ENCODE results near the gene CD93.

Gene CD93

GRCh38 chr20:23125159-23125558 is 39.0 kb upstream of the CD93 start:
- no peaks in the 10 kb centered on the region for H3K36me3 Mint-ChIP-seq
- ATAC-seq (ENCODE audit: low read depth): no peak

DNA sequence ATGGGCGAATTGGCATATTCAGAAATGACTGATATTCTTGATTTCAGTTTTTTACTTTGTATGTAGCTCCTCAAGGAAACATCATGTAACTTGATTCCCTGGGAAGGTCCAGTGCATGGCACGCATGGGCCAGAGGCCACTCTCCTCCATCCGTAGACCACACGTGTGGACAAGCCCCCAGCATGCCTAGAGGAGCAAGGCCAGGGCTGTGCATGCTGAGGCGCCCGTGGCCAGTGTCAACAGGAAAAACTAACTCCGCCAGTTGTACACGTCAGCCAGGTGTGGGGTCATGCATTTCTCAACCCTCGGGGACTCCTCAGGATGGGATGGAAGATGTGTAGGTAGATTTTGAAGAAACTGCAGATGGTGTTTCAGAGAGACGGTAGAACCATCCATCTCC is 37.8 kb upstream of the CD93 start:
- no peak for ATAC-seq (ENCODE audit: low read depth)
- Mint-ChIP-seq H3K4me1 (peaks cover 3% of the 10 kb centered on the region), H3K27ac (no peak overlapping the region), H3K36me3 (no peaks in the 10 kb centered on the region), H3K27me3 (peaks cover 16% of the 10 kb centered on the region), H3K9me3 (no peaks in the 10 kb centered on the region), H3K4me3 (no peak overlapping the region)
- DNase-seq (ENCODE audit: low spot score in 2 of 2): no peak

More at GRCh38 chr20:23125159-23125558, 39.0 kb upstream of the CD93 start:
- no peak overlapping the region for H3K4me3 Mint-ChIP-seq
- H3K27me3 Mint-ChIP-seq: peaks cover 9% of the 10 kb centered on the region
- DNase-seq (ENCODE audit: low spot score in 2 of 2): no peak
- no peaks in the 10 kb centered on the region for H3K4me1 Mint-ChIP-seq
- no peaks in the 10 kb centered on the region for H3K9me3 Mint-ChIP-seq
- H3K27ac Mint-ChIP-seq: no peak overlapping the region

GRCh38 chr20:23122796-23123655 is 36.9 kb upstream of the CD93 start:
- DNase-seq (ENCODE audit: low spot score in 2 of 2) (no peak), ATAC-seq (ENCODE audit: low read depth) (no peak)
- H3K4me1 Mint-ChIP-seq: peaks cover 3% of the 10 kb centered on the region
- H3K27ac Mint-ChIP-seq: no peak overlapping the region
- peaks cover 18% of the 10 kb centered on the region for H3K27me3 Mint-ChIP-seq
- no peak overlapping the region for H3K4me3 Mint-ChIP-seq
- no peaks in the 10 kb centered on the region for H3K36me3 Mint-ChIP-seq
- no peaks in the 10 kb centered on the region for H3K9me3 Mint-ChIP-seq

- ATAC-seq (ENCODE audit: low read depth) (no peak), DNase-seq (ENCODE audit: low spot score in 2 of 2) (no peak)
- Mint-ChIP-seq H3K9me3 (no peaks in the 10 kb centered on the region), H3K4me3 (no peak overlapping the region), H3K27ac (no peak overlapping the region), H3K36me3 (no peaks in the 10 kb centered on the region), H3K27me3 (peaks cover 20% of the 10 kb centered on the region), H3K4me1 (peaks cover 3% of the 10 kb centered on the region)
These were observed 36.2 kb upstream of the CD93 start for GRCh38 chr20:23122321-23122720.

GRCh38 chr20:23121751-23122320 is 35.7 kb upstream of the CD93 start:
- no peaks in the 10 kb centered on the region for H3K36me3 Mint-ChIP-seq
- H3K9me3 Mint-ChIP-seq: no peaks in the 10 kb centered on the region
- peaks cover 17% of the 10 kb centered on the region for H3K27me3 Mint-ChIP-seq
- H3K4me1 Mint-ChIP-seq: peaks cover 3% of the 10 kb centered on the region
- no peak for DNase-seq (ENCODE audit: low spot score in 2 of 2)
- no peak overlapping the region for H3K27ac Mint-ChIP-seq
- H3K4me3 Mint-ChIP-seq: no peak overlapping the region
- no peak for ATAC-seq (ENCODE audit: low read depth)

GRCh38 chr20:23120936-23121750 is 35.0 kb upstream of the CD93 start:
- no peaks in the 10 kb centered on the region for H3K36me3 Mint-ChIP-seq
- no peak for ATAC-seq (ENCODE audit: low read depth)
- peaks cover 17% of the 10 kb centered on the region for H3K27me3 Mint-ChIP-seq
- no peak overlapping the region for H3K27ac Mint-ChIP-seq
- no peaks in the 10 kb centered on the region for H3K9me3 Mint-ChIP-seq
- no peak for DNase-seq (ENCODE audit: low spot score in 2 of 2)
- H3K4me3 Mint-ChIP-seq: no peak overlapping the region
- H3K4me1 Mint-ChIP-seq: peaks cover 3% of the 10 kb centered on the region

- H3K36me3 Mint-ChIP-seq: no peaks in the 10 kb centered on the region
- no peak overlapping the region for H3K4me3 Mint-ChIP-seq
- peaks cover 3% of the 10 kb centered on the region for H3K4me1 Mint-ChIP-seq
- DNase-seq (ENCODE audit: low spot score in 2 of 2) (no peak), ATAC-seq (ENCODE audit: low read depth) (no peak)
- no peaks in the 10 kb centered on the region for H3K9me3 Mint-ChIP-seq
- peaks cover 17% of the 10 kb centered on the region for H3K27me3 Mint-ChIP-seq
- no peak overlapping the region for H3K27ac Mint-ChIP-seq
These were observed 34.1 kb upstream of the CD93 start for GRCh38 chr20:23120261-23120660.

GRCh38 chr20:23119456-23120216 is 33.5 kb upstream of the CD93 start:
- Mint-ChIP-seq H3K27ac (no peak overlapping the region), H3K27me3 (peaks cover 18% of the 10 kb centered on the region), H3K9me3 (no peaks in the 10 kb centered on the region), H3K4me3 (no peak overlapping the region), H3K4me1 (peaks cover 3% of the 10 kb centered on the region), H3K36me3 (no peaks in the 10 kb centered on the region)
- DNase-seq (ENCODE audit: low spot score in 2 of 2): no peak
- no peak for ATAC-seq (ENCODE audit: low read depth)

- DNase-seq (ENCODE audit: low spot score in 2 of 2): no peak
- no peaks in the 10 kb centered on the region for H3K9me3 Mint-ChIP-seq
- peaks cover 3% of the 10 kb centered on the region for H3K4me1 Mint-ChIP-seq
- H3K36me3 Mint-ChIP-seq: no peaks in the 10 kb centered on the region
- no peak overlapping the region for H3K27ac Mint-ChIP-seq
- no peak for ATAC-seq (ENCODE audit: low read depth)
- H3K27me3 Mint-ChIP-seq: peaks cover 19% of the 10 kb centered on the region
- no peak overlapping the region for H3K4me3 Mint-ChIP-seq
These were observed 32.6 kb upstream of the CD93 start for GRCh38 chr20:23118766-23119165.

DNA sequence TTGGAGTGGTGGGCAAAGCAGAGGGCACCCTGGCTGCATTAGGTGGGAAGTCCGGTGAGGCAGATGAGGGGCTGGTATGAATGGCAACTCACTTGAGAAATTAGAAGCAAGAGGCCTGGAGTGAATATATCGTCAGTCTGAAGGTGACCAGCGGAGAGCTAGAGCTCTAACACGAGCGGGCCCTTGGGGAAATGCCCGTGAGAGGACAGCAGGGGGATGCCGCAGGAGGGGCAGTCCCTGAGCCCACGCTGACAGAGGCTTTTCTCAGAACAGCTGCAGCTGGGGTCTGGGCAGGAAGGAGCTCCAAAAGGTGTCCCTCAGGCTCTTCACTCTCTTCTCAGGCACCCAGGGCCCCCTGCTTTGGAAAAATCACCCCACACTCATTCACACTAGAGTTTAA is 32.0 kb upstream of the CD93 start:
- H3K4me1 Mint-ChIP-seq: peaks cover 3% of the 10 kb centered on the region
- H3K4me3 Mint-ChIP-seq: no peak overlapping the region
- peaks cover 19% of the 10 kb centered on the region for H3K27me3 Mint-ChIP-seq
- no peaks in the 10 kb centered on the region for H3K36me3 Mint-ChIP-seq
- no peak for DNase-seq (ENCODE audit: low spot score in 2 of 2)
- no peaks in the 10 kb centered on the region for H3K9me3 Mint-ChIP-seq
- H3K27ac Mint-ChIP-seq: no peak overlapping the region
- ATAC-seq (ENCODE audit: low read depth): no peak

DNA sequence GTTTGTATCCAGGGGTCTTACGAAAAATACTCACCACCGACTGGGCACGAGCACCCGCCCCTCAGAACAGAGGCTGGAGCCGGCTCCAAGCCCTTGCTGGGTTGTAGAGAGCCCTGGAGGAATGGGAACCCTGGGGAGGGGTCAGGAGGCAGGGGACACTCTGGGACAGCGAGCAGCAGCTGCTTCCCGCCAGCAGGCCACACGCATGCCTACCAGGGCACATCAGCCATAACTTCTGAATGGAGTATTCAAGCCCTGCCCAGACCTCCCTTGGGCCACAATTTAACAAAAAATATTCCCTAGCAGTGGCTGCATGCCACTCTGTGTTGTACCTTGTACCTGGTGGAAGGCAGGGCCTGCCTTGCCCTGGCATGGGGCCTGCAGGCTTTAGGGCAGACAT is 31.6 kb upstream of the CD93 start:
- peaks cover 17% of the 10 kb centered on the region for H3K27me3 Mint-ChIP-seq
- no peaks in the 10 kb centered on the region for H3K36me3 Mint-ChIP-seq
- no peak overlapping the region for H3K27ac Mint-ChIP-seq
- H3K9me3 Mint-ChIP-seq: no peaks in the 10 kb centered on the region
- ATAC-seq (ENCODE audit: low read depth) (no peak), DNase-seq (ENCODE audit: low spot score in 2 of 2) (no peak)
- peaks cover 3% of the 10 kb centered on the region for H3K4me1 Mint-ChIP-seq
- no peak overlapping the region for H3K4me3 Mint-ChIP-seq

- ATAC-seq (ENCODE audit: low read depth): no peak
- Mint-ChIP-seq H3K27me3 (peaks cover 17% of the 10 kb centered on the region), H3K27ac (no peak overlapping the region), H3K4me1 (peaks cover 3% of the 10 kb centered on the region), H3K4me3 (no peak overlapping the region), H3K9me3 (no peaks in the 10 kb centered on the region), H3K36me3 (no peaks in the 10 kb centered on the region)
- no peak for DNase-seq (ENCODE audit: low spot score in 2 of 2)
These were observed 30.4 kb upstream of the CD93 start for GRCh38 chr20:23116311-23117089.

DNA sequence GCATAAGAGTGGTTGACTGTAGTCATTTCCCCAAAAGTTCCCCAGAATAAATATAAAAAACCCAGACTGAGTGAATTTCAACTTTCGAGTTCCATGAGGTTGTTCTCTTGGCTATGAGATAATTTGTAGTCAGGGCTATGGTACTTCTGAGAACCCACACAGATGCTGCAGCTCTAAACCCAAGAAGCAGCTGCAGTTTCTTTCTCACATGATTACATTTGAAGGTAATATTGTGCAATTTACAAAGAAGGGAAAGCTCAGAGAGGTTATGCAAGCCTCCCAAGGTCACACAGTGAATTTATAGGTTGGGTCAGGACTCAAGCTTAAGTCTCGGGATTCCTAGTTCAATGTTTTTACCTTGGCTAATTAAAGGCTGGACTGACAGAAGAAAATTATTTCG is 29.7 kb upstream of the CD93 start:
- Mint-ChIP-seq H3K27me3 (peaks cover 17% of the 10 kb centered on the region), H3K9me3 (no peaks in the 10 kb centered on the region), H3K4me3 (no peak overlapping the region), H3K27ac (no peak overlapping the region), H3K36me3 (no peaks in the 10 kb centered on the region), H3K4me1 (peaks cover 3% of the 10 kb centered on the region)
- no peak for ATAC-seq (ENCODE audit: low read depth)
- DNase-seq (ENCODE audit: low spot score in 2 of 2): no peak

Measured in memory B cell (primary cell).